HG03378 (cell line): ENCODE measurements around the gene JHY.

Experiments used
- ATAC-seq: cut with Tn5 transposase; IDR thresholded peaks from one replicate; pipeline ENCODE4 v1.9.1; 2021; ENCODE audit warnings: mild to moderate bottlenecking, moderate library complexity; ENCODE audit not compliant: unreplicated experiment

The JHY gene

GRCh38 chr11:123006860-123007542, 124.4 kb downstream of the JHY start:
- no peak for ATAC-seq
